Mesodermal cell (in vitro differentiated cells): ENCODE measurements around the gene CFAP97D1.

Experiments used
- H3K27ac ChIP-seq: 2 replicates; pipeline ENCODE4 v1.7.0; 2013; ENCODE audit warnings: mild to moderate bottlenecking, low read depth, low read length, moderate library complexity; ENCODE audit not compliant: severe bottlenecking
- H3K36me3 ChIP-seq: 2 replicates; pipeline ENCODE4 v1.7.1; 2013; ENCODE audit warnings: mild to moderate bottlenecking, low read length, moderate library complexity; ENCODE audit not compliant: control insufficient read depth, insufficient read depth
- H3K4me1 ChIP-seq: one replicate; pipeline ENCODE4 v1.7.1; 2013; ENCODE audit warnings: mild to moderate bottlenecking, low read length; ENCODE audit not compliant: insufficient read depth, control insufficient read depth, poor library complexity, severe bottlenecking
- H3K4me3 ChIP-seq: 2 replicates; pipeline ENCODE4 v1.7.0; 2013; ENCODE audit warnings: low read length, control low read depth, mild to moderate bottlenecking; ENCODE audit not compliant: insufficient read depth, poor library complexity, severe bottlenecking; ENCODE audit errors: extremely low read depth
- H3K9me3 ChIP-seq: 2 replicates; pipeline ENCODE4 v1.7.1; 2013; ENCODE audit warnings: mild to moderate bottlenecking, low read length, moderate library complexity; ENCODE audit not compliant: control insufficient read depth
- WGBS, 2 experiments: methylation state at CpG; one replicate each; pipeline ENCODE4 v1.1.5; 2013; ENCODE audit warnings: missing lambda C conversion rate in 2 of 2; ENCODE audit not compliant: insufficient coverage in 2 of 2; 5-methylcytosine and 5-hydroxymethylcytosine counted together

CFAP97D1 gene

GRCh38 chr17:43813386-43813785, 33.2 kb downstream of the CFAP97D1 start:
- WGBS, 2 experiments, result 60 to 63% methylated on average over 1 to 2 of the region's 3 CpGs
- Histone ChIP-seq H3K36me3 (peaks cover 16% of the 10 kb centered on the region), H3K27ac (no peak overlapping the region)

GRCh38 chr17:43814026-43814425, 33.8 kb downstream of the CFAP97D1 start:
- 83 to 88% methylated on average over 10 to 12 of the region's 12 CpGs for WGBS, 2 experiments
- no peak overlapping the region for H3K27ac ChIP-seq

More at GRCh38 chr17:43813386-43813785, 33.2 kb downstream of the CFAP97D1 start:
- H3K9me3 ChIP-seq, result no peaks in the 10 kb centered on the region
- H3K4me1 ChIP-seq, result peaks cover 14% of the 10 kb centered on the region
- no peak overlapping the region for H3K4me3 ChIP-seq

GRCh38 chr17:43814714-43815113, 34.5 kb downstream of the CFAP97D1 start:
- Histone ChIP-seq H3K4me1 (peaks cover 14% of the 10 kb centered on the region), H3K27ac (no peak overlapping the region), H3K9me3 (no peaks in the 10 kb centered on the region), H3K4me3 (no peak overlapping the region), H3K36me3 (peaks cover 17% of the 10 kb centered on the region)
- WGBS, 2 experiments, result 60 to 77% methylated on average over 1 of the region's 1 CpG

More at GRCh38 chr17:43814026-43814425, 33.8 kb downstream of the CFAP97D1 start:
- Histone ChIP-seq H3K4me1 (peaks cover 14% of the 10 kb centered on the region), H3K36me3 (peaks cover 12% of the 10 kb centered on the region), H3K9me3 (no peaks in the 10 kb centered on the region), H3K4me3 (no peak overlapping the region)

GRCh38 chr17:43816336-43817320, 36.4 kb downstream of the CFAP97D1 start:
- Histone ChIP-seq H3K9me3 (no peaks in the 10 kb centered on the region), H3K4me1 (peaks cover 14% of the 10 kb centered on the region), H3K4me3 (no peak overlapping the region), H3K27ac (no peak overlapping the region), H3K36me3 (peaks cover 17% of the 10 kb centered on the region)
- WGBS, 2 experiments, result 95 to 96% methylated on average over 16 to 21 of the region's 24 CpGs

- Histone ChIP-seq H3K27ac (no peak overlapping the region), H3K4me3 (no peak overlapping the region), H3K9me3 (no peaks in the 10 kb centered on the region), H3K4me1 (peaks cover 14% of the 10 kb centered on the region), H3K36me3 (peaks cover 20% of the 10 kb centered on the region)
- 88 to 90% methylated on average over 6 to 9 of the region's 9 CpGs for WGBS, 2 experiments
These were observed 37.6 kb downstream of the CFAP97D1 start for GRCh38 chr17:43817826-43818225.

GRCh38 chr17:43818966-43819365, 38.7 kb downstream of the CFAP97D1 start:
- WGBS, 2 experiments, result 94 to 96% methylated on average over 5 of the region's 5 CpGs
- Histone ChIP-seq H3K4me3 (no peak overlapping the region), H3K4me1 (peaks cover 13% of the 10 kb centered on the region), H3K36me3 (peaks cover 18% of the 10 kb centered on the region), H3K9me3 (no peaks in the 10 kb centered on the region), H3K27ac (no peak overlapping the region)

GRCh38 chr17:43820759-43821158, 40.5 kb downstream of the CFAP97D1 start:
- Histone ChIP-seq H3K27ac (no peak overlapping the region), H3K4me1 (no peaks in the 10 kb centered on the region), H3K36me3 (peaks cover 25% of the 10 kb centered on the region), H3K9me3 (no peaks in the 10 kb centered on the region), H3K4me3 (no peak overlapping the region)
- 90 to 97% methylated on average over 10 to 14 of the region's 14 CpGs for WGBS, 2 experiments

- Histone ChIP-seq H3K9me3 (no peaks in the 10 kb centered on the region), H3K36me3 (peaks cover 35% of the 10 kb centered on the region), H3K27ac (no peak overlapping the region), H3K4me3 (no peak overlapping the region), H3K4me1 (no peaks in the 10 kb centered on the region)
- 94 to 100% methylated on average over 2 to 3 of the region's 5 CpGs for WGBS, 2 experiments
These were observed 42.4 kb downstream of the CFAP97D1 start for GRCh38 chr17:43822570-43823190.

- no peaks in the 10 kb centered on the region for H3K9me3 ChIP-seq
- no peaks in the 10 kb centered on the region for H3K4me1 ChIP-seq
- H3K4me3 ChIP-seq, result no peak overlapping the region
- 78 to 92% methylated on average over 6 to 7 of the region's 10 CpGs for WGBS, 2 experiments
- peaks cover 35% of the 10 kb centered on the region for H3K36me3 ChIP-seq
- H3K27ac ChIP-seq, result no peak overlapping the region
These were observed 43.3 kb downstream of the CFAP97D1 start for GRCh38 chr17:43823350-43824084.

- 95 to 96% methylated on average over 10 to 11 of the region's 12 CpGs for whole genome bisulfite sequencing, 2 experiments
- H3K4me3 ChIP-seq, result no peak overlapping the region
- H3K9me3 ChIP-seq, result no peaks in the 10 kb centered on the region
- H3K27ac ChIP-seq, result no peak overlapping the region
- H3K4me1 ChIP-seq, result peaks cover 2% of the 10 kb centered on the region
- H3K36me3 ChIP-seq, result peaks cover 31% of the 10 kb centered on the region
These were observed 45.3 kb downstream of the CFAP97D1 start for GRCh38 chr17:43825567-43825966.
